Muscle of leg (tissue), 16 donors: ENCODE results near the gene DDR1. TPM values are rescaled to one million over a fixed set of nuclear protein-coding genes. Genes with fewer than 3 reads are reported as not detected.

Experiments used
- DNase-seq: peaks from one replicate; pipeline ENCODE4 v3.0.0; 2013
- H3K27ac ChIP-seq: one replicate; pipeline ENCODE4 v1.5.1; 2013; ENCODE audit warnings: mild to moderate bottlenecking, low read length, control low read depth
- H3K27me3 ChIP-seq: one replicate; pipeline ENCODE4 v1.6.1; 2013; ENCODE audit warnings: low read length; ENCODE audit not compliant: control insufficient read depth, insufficient read depth
- H3K36me3 ChIP-seq: one replicate; pipeline ENCODE4 v1.6.1; 2013; ENCODE audit warnings: low read length; ENCODE audit not compliant: control insufficient read depth, insufficient read depth
- H3K4me1 ChIP-seq: one replicate; pipeline ENCODE4 v1.6.1; 2013; ENCODE audit warnings: low read length; ENCODE audit not compliant: control insufficient read depth, insufficient read depth
- H3K4me3 ChIP-seq: one replicate; pipeline ENCODE4 v1.5.1; 2013; ENCODE audit warnings: low read length, control low read depth
- H3K9me3 ChIP-seq: replicated peaks from 2 replicates; pipeline ENCODE4 v1.6.1; 2013; ENCODE audit warnings: low read depth, low read length; ENCODE audit not compliant: control insufficient read depth
- WGBS: methylation state at CpG from one replicate; pipeline ENCODE4 v1.1.5; 2013; ENCODE audit warnings: missing lambda C conversion rate; ENCODE audit not compliant: insufficient coverage; 5-methylcytosine and 5-hydroxymethylcytosine counted together
- long read RNA-seq, 11 donors: transcript quantifications; one replicate each; lab custom pipeline, GENCODE V29; 2026
- polyA plus RNA-seq, 8 donors: library from polyadenylated mRNA; unstranded; fragments of 120-200 nt; gene quantifications; one replicate each; pipeline versions ENCODE4 v1.2.1 to v1.2.3, GENCODE V29; 2013; ENCODE audit warnings: inconsistent platforms in 1 of 8, low replicate concordance in 1 of 8; ENCODE audit not compliant: insufficient read length in 8 of 8, insufficient read depth in 1 of 8
- total RNA-seq: library from RNA; stranded (reverse); fragments of 120-200 nt; gene quantifications from one replicate; pipeline ENCODE4 v1.2.4, GENCODE V29; 2013

Gene DDR1
- total RNA-seq, result 42.4 TPM
- polyA plus RNA-seq, result 10 to 100 TPM; 55.2 to 87.4 (median 70.1) TPM
- long read RNA-seq, donor 1, partial matches to known transcripts, result 0 of 2 reads
- long read RNA-seq, donor 1, other reads (novel, unspliced or antisense), result 0 of 2 reads
- long read RNA-seq, donor 2, result 0 reads
- long read RNA-seq, donor 3, full-length matches to known transcripts, result 4 of 40 reads
- long read RNA-seq, donor 3, partial matches to known transcripts, result 36 of 40 reads
- long read RNA-seq, donor 3, other reads (novel, unspliced or antisense), result 0 of 40 reads
- long read RNA-seq, donor 4, partial matches to known transcripts, result 0 of 1 reads
- long read RNA-seq, donor 4, other reads (novel, unspliced or antisense), result 0 of 1 reads
- long read RNA-seq, donor 5, partial matches to known transcripts, result 20 of 25 reads
- long read RNA-seq, donor 5, other reads (novel, unspliced or antisense), result 0 of 25 reads
- long read RNA-seq, donor 6, partial matches to known transcripts, result 16 of 20 reads
- long read RNA-seq, donor 6, other reads (novel, unspliced or antisense), result 0 of 20 reads
- long read RNA-seq, donor 7, partial matches to known transcripts, result 16 of 17 reads
- long read RNA-seq, donor 7, other reads (novel, unspliced or antisense), result 0 of 17 reads
- long read RNA-seq, donor 8, result 0 reads
- long read RNA-seq, donor 9, partial matches to known transcripts, result 8 of 9 reads
- long read RNA-seq, donor 9, other reads (novel, unspliced or antisense), result 0 of 9 reads
- long read RNA-seq, donor 10, result 0 reads
- long read RNA-seq, donor 11, partial matches to known transcripts, result 6 of 6 reads
- long read RNA-seq, donor 11, other reads (novel, unspliced or antisense), result 0 of 6 reads

DNA sequence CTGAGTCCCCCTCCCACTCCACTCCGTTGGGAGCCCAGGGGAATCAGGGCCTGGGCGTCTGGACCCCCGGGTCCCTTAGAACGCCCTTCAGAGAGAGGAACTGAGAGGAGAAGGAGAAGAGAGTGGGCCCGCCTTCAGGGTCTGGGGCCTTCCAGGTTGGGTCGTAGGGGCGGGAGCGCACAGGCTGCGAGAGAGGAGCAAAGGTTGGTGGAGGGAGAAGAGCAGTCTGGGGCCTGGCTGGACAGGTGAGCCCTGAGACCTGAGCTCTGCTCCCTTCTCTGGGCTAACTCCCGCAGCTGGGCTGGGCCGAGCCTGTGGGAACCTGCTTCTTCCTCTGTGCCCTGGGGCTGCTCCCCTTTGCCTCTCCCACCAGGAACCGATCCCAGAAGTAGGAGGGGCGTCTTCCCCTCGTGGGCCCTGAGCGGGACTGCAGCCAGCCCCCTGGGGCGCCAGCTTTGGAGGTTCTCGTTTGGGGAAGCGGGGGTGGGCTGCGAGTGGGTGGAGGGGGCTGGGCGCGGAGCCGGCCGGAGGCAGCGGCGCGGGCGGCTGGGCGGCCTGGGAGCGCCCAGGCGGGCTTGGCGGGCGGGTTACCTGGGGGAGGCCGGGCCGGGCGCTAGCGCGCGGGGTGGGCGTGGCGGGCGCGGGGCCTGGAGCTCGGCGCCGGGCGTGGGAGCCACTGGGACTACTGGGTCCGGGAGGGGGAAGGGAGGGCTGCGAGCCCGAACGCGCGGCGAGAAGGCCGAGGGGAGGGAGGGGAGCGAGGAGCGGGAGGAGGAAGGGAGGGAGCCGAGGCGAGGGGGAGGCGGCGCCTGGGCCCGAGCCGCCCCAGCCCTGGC lies at the start of gene DDR1:
Gene DDR1 (plus strand): TSS at position 835 of the 836 bp plus-strand sequence. CDS start 4,211 bp downstream, outside the sequence.
- DNase-seq, result peak; percentile 94
- 2% methylated on average over 50 of the region's 62 CpGs for WGBS
- Histone ChIP-seq H3K4me1 (peaks cover 71% of the 10 kb centered on the region), H3K4me3 (peak within 1 kb of the TSS; percentile 66), H3K27me3 (peaks cover 26% of the 10 kb centered on the region), H3K36me3 (peaks cover 6% of the 10 kb centered on the region), H3K27ac (peak within 1 kb of the TSS; percentile 93), H3K9me3 (no peaks in the 10 kb centered on the region)

DNA sequence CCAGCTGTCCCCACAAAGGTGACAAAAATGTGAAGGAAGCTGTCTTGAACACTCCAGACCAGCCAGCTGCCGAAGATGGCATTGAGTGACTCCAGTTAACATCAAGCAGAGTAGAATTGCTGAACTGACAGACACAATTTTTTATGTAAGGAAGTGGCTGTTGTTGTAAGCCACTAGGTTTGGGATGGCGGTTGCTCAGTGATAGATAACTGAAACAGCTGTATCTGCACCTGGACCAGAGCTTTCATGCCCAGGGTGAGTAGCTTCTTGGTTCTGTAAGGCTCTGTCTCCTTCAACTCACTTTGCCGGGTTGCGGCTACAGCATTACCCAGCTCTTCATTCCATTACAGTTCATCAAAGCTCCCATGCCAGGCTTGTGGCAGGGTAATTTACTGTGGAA lies 49.7 kb upstream of the DDR1 start:
- H3K4me3 ChIP-seq, result no peak overlapping the region
- H3K27me3 ChIP-seq, result no peaks in the 10 kb centered on the region
- H3K4me1 ChIP-seq, result peaks cover 9% of the 10 kb centered on the region
- H3K9me3 ChIP-seq, result no peaks in the 10 kb centered on the region
- WGBS, result 62% methylated on average over 2 of the region's 4 CpGs
- H3K27ac ChIP-seq, result no peak overlapping the region
- H3K36me3 ChIP-seq, result no peaks in the 10 kb centered on the region
- DNase-seq, result no peak

DNA sequence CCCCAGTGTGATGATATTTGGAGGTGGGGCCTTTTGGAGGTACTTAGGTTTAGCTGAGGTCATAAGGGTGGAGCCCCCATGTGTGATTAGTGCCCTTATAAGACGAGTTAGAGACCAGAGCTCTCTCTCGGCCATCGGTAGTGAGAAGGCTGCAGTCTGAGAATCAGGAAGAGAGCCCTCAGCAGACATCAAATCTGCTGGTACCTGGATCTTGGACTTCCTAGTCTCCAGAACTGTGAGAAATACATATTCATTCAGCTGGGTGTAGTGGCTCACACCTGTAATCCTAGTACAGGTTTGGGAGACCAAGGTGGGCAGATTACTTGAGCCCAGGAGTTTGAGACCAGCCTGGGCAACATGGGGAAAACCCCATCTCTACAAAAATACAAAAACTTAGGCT lies 48.7 kb upstream of the DDR1 start:
- H3K4me3 ChIP-seq, result no peak overlapping the region
- no peaks in the 10 kb centered on the region for H3K27me3 ChIP-seq
- no peaks in the 10 kb centered on the region for H3K9me3 ChIP-seq
- H3K4me1 ChIP-seq, result peaks cover 9% of the 10 kb centered on the region
- no peaks in the 10 kb centered on the region for H3K36me3 ChIP-seq
- WGBS, result no CpG with 5 or more reads among the region's 3 CpGs
- no peak for DNase-seq
- H3K27ac ChIP-seq, result no peak overlapping the region

DNA sequence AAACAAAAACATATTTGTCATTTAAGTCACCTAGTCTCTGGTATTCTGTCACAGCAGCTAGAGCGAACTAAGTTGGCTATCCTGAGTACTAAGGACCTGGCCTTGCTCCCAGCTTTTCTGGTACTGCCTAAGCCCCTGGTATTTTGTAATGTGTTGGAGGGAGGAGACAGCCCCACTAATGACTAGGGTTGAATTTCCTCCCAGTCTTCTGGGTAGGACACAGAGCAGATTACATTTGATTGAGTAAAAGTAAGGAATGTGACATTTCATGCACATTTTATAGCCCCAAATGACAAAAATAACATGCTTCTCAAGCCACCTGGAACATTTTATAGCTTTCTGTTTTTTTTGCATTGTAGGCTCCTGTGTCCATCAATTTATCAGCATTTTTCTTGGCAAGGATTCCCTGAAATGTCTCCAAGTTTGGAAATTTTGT lies 47.9 kb upstream of the DDR1 start:
- Histone ChIP-seq H3K36me3 (no peaks in the 10 kb centered on the region), H3K4me1 (peaks cover 9% of the 10 kb centered on the region), H3K27me3 (no peaks in the 10 kb centered on the region), H3K4me3 (no peak overlapping the region), H3K27ac (no peak overlapping the region), H3K9me3 (no peaks in the 10 kb centered on the region)
- no CpG with 5 or more reads among the region's 1 CpG for WGBS
- DNase-seq, result peak; percentile 61

DNA sequence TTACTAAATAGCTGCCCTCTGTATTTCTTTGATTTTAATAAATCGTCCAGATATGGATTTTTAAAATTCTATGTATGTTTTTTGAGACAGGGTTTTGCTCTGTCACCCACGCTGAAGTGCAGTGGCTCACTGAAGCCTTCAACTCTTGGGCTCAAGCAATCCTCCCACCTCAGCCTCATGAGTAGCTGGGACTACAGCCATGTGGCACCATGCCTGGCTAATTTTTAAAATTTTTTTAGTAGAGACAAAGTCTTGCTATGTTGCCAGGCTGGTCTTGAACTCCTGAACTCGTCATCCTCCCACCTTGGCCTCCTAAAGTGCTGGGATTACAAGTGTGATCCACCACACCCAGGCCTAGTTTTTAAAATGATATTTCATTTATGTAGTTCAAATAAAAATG lies 47.4 kb upstream of the DDR1 start:
- H3K4me3 ChIP-seq, result no peak overlapping the region
- no CpG with 5 or more reads among the region's 3 CpGs for WGBS
- no peaks in the 10 kb centered on the region for H3K27me3 ChIP-seq
- H3K27ac ChIP-seq, result no peak overlapping the region
- H3K36me3 ChIP-seq, result no peaks in the 10 kb centered on the region
- no peak for DNase-seq
- H3K9me3 ChIP-seq, result no peaks in the 10 kb centered on the region
- H3K4me1 ChIP-seq, result peaks cover 9% of the 10 kb centered on the region

DNA sequence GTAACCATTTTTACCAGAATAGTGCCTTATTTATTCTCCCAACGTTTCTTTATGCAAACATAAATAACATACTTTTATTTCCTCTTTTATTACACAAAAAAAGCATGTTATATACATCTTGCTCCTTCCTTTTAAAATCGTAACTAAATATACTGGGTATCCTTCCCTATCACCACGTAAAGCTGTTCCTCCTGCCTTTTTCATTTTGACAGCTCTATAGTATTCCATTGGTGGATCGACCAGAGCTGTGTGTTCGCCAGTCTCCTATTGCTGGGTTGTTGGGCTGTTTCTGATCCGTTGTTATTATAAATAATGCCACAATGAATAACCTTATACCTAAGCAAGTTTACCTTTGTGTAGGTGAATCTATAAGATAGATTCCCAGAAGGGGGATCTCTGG lies 46.9 kb upstream of the DDR1 start:
- H3K36me3 ChIP-seq, result no peaks in the 10 kb centered on the region
- H3K27ac ChIP-seq, result no peak overlapping the region
- H3K27me3 ChIP-seq, result no peaks in the 10 kb centered on the region
- H3K9me3 ChIP-seq, result no peaks in the 10 kb centered on the region
- no peak for DNase-seq
- H3K4me3 ChIP-seq, result no peak overlapping the region
- WGBS, result 79% methylated on average over 3 of the region's 6 CpGs
- peaks cover 9% of the 10 kb centered on the region for H3K4me1 ChIP-seq

DNA sequence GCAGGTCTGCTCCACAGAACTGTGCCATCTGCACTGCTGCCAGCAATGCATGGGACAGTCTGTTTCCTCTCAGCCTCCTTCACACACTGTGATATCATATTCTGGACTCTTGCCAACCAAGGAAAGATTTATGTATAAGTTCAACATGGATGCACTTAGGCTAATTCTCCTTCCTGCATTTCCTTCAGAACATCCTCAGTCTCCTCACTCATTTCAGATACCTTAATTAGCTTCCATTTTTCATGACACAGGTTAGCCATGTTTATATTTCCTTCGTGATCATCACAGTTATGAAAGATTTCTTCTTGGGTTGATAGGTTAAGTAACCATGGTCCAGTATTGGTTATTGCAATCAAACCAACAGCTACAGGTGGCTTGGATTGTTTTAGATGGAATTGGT lies 46.4 kb upstream of the DDR1 start:
- H3K27me3 ChIP-seq, result no peaks in the 10 kb centered on the region
- no peak overlapping the region for H3K4me3 ChIP-seq
- peaks cover 9% of the 10 kb centered on the region for H3K4me1 ChIP-seq
- no peak overlapping the region for H3K27ac ChIP-seq
- WGBS, result no CpG with 5 or more reads among the region's 1 CpG
- no peaks in the 10 kb centered on the region for H3K36me3 ChIP-seq
- H3K9me3 ChIP-seq, result no peaks in the 10 kb centered on the region
- DNase-seq, result peak; percentile 31

DNA sequence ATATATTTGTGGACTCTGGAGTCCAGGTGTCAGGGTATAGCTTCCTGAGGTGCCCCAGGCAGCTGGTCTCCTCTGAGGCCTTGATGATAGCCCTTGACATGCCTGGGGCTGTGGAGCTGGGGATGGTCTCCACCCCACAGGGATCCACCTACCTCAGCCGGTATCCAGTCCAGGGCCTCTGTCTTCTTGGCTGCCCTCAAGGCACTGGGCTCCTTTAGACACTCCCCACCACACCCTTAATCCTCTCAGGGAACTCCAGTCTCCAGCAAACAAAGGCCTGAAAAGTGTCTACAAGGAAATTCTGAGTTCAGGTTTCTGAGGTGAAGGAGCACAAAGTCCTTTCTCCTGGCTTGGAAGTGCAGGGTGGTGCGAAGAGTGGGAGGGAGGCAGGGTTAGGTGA lies 44.6 kb upstream of the DDR1 start:
- Histone ChIP-seq H3K36me3 (no peaks in the 10 kb centered on the region), H3K9me3 (no peaks in the 10 kb centered on the region), H3K4me1 (peaks cover 16% of the 10 kb centered on the region), H3K27me3 (no peaks in the 10 kb centered on the region), H3K27ac (no peak overlapping the region), H3K4me3 (no peak overlapping the region)
- 80% methylated on average over 1 of the region's 2 CpGs for WGBS
- no peak for DNase-seq

DNA sequence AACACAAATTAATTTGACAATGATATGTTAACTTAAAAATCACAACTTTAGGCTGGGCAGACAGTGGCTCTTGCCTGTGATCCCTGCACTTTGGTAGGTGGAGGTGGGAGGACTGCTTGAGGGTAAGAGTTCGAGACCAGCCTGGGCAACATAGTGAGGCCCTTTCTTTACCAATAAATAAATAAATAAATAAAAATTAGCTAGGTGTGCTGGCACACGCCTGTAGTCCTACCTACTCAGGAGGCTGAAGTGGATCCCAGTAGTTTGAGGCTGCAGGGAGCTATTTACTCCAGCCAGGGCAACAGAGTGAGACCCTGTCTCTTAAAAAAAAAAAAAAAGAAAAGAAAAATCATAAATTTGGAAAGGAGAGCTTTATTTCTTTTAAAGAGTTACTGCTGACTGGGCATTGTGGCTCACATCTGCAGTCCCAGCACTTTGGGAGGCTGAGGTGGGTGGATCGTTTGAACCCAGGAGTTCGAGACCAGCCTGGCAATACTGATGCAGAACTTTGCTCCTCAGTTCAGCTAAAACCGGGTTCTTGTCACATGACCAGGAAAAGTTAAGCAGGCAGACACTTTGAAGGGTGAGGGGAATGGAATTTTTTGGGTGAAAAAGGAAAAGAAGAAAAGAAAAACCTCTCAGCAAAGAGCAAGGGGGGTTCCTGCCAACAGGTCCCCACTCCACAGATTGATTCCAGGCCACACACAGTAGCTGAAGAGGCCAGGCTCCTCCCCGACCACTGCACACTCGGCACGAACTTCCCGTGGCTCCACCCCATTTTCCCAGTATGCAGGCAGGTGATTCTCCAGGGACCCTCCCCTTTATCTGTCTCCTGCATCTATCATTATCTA lies 44.0 kb upstream of the DDR1 start:
- WGBS, result 36% methylated on average over 7 of the region's 9 CpGs
- Histone ChIP-seq H3K9me3 (no peaks in the 10 kb centered on the region), H3K36me3 (no peaks in the 10 kb centered on the region)

More for the DNA sequence above, 44.0 kb upstream of the DDR1 start:
- no peaks in the 10 kb centered on the region for H3K27me3 ChIP-seq
- DNase-seq, result no peak
- peaks cover 16% of the 10 kb centered on the region for H3K4me1 ChIP-seq
- H3K4me3 ChIP-seq, result no peak overlapping the region
- no peak overlapping the region for H3K27ac ChIP-seq
